DMS114 treated with DMSO at 0.1 percent for 48 hours (cell line): Measurements from ENCODE around the gene VAV3.
"Not testable (repeated sequence)": the region's sequence is repeated elsewhere in the genome, so short reads cannot be mapped to it uniquely, and the experiment has no call there.

Source experiments
- DNase-seq: peaks from one replicate; lab custom pipeline; 2025; ENCODE audit not compliant: unreplicated experiment; lab: John Stamatoyannopoulos, UW

VAV3 gene

GRCh38 chr1:107661158-107661557, 303.8 kb downstream of the VAV3 start:
- DNase-seq: no peak

DNA sequence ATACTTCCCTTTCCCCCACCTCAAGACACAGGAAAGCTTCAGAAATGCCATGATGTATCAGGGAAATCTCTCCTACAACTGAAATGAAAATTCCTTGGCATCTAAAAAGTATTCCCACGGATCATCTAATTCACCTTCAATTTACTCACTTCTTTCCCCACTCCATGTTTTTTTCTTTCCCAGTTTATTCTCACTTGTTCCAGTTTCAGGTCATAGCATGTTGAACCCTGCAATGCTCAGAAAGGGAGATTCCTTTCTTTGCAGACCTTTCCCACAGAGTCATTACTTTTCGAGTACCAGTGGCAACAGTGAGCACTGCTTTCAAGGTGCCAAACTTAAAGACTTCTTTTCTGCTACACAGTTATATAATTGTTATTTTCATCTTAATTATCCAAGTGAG, 305.0 kb downstream of the VAV3 start:
- DNase-seq: no peak

- DNase-seq: no peak
Measured at GRCh38 chr1:107657356-107657755, 307.6 kb downstream of the VAV3 start.

GRCh38 chr1:107653765-107654164, 311.2 kb downstream of the VAV3 start:
- no peak for DNase-seq

DNA sequence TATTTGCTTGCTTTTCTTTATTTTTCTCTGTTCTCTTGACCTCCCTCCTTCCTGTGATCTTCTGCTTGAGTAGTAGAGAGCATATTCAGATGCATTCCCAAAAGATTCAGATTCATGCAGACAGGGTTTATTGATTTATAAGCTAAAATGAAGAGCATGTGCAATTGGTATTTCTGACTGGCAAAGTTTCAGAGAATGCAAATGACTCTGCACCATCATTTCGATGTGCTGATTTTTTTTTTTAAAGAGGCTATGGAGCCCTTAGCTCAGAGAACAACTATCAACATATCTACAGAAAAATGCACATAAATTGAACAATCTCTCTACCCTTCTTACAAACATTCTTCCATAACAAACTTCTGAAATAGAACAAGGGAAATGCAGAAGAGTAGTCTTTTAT, 312.0 kb downstream of the VAV3 start:
- no peak for DNase-seq

- not testable (repeated sequence) for DNase-seq
Measured at GRCh38 chr1:107650825-107651224, 314.2 kb downstream of the VAV3 start.

DNA sequence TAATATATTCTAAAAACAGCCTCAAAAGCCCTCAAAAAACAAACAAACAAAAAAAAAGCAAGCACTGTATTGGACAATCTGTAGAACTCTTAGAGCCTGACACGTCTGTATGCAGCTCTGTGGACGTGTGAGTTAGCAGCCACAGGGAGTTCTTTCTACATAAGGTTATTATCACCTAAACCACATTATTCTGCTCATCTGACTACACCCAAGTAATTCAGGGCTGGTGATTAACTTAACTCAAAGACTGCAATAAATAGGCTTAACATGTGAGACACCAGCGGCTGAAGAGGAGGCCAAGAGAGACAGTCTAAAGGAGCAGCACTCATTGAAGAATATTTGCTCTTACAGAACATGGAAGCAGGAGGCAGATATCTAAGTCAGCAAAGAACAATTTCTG, 316.0 kb downstream of the VAV3 start:
- no peak for DNase-seq

DNA sequence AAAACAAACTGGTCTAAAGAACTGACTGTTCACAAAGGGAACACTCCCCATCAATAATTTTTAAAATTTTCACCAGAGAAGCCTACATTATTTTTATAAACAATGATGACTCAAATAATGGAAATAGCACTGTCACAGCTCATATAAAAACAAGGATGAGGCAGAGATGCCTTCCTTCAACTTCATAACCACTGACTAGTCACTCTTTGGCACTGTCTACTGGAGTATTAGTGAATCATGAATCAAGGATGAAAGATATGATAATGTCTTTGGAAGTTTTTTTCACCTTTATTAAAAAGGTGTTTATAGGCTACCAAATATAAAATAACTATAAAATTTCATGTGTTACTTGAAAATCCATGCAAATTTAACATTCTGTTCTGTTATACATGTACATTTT, 316.9 kb downstream of the VAV3 start:
- DNase-seq: no peak

DNA sequence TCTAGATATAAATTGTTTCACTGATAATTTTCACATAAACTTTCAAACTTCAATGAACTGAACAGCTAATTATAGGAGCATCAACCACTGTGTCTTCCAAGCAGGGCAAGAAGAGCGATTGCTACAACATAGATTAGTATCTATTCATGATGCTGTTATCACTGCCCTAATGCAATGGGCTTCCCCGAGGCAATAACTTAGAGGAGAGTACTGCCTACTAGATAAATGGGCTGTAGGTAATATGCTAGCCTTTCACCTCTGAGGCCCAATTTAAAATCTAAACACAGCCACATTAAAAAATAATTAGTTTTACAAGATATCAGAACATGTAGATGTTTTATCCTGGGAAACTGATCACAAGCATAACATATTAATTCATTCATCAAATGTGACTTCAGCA, 318.0 kb downstream of the VAV3 start:
- DNase-seq: no peak

DNA sequence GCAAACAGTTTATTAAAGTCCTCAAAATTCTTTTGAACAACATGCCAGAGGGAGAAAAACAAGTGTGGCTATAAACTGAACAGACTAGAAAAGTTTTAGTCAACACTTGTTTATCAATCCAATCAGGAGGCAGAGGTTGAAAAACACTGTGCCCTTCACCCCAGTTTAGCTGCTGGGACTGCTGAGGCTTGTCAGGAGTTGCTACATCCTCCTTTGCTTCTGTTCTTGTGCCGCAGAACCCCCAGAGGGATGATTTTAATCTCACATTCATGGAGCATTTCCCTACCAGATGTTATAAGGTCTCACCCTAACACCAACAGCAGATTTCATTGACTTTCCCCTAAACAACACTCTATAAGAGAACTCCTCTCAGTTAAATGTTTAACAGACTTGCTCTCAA, 321.2 kb downstream of the VAV3 start:
- DNase-seq: no peak

GRCh38 chr1:107640207-107640606, 324.8 kb downstream of the VAV3 start:
- no peak for DNase-seq

DNA sequence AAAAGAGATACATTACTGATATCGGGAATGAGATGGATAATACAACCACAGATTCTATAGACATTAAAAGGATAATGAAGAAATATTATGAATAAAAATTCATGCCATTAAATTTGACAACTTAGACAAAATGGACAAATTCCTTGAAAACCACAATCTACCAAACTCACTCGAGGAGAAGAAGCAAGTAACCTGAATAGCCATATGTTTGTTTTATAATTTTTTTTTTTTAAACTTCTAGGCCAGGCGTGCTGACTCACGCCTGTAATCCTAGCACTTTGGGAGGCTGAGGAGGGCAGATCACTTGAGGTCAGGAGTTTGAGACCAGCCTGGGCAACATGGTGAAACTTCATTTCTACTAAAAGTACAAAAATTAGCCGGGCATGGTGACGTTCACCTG, 327.9 kb downstream of the VAV3 start:
- no peak for DNase-seq

- no peak for DNase-seq
Measured at GRCh38 chr1:107633596-107633995, 331.4 kb downstream of the VAV3 start.

DNA sequence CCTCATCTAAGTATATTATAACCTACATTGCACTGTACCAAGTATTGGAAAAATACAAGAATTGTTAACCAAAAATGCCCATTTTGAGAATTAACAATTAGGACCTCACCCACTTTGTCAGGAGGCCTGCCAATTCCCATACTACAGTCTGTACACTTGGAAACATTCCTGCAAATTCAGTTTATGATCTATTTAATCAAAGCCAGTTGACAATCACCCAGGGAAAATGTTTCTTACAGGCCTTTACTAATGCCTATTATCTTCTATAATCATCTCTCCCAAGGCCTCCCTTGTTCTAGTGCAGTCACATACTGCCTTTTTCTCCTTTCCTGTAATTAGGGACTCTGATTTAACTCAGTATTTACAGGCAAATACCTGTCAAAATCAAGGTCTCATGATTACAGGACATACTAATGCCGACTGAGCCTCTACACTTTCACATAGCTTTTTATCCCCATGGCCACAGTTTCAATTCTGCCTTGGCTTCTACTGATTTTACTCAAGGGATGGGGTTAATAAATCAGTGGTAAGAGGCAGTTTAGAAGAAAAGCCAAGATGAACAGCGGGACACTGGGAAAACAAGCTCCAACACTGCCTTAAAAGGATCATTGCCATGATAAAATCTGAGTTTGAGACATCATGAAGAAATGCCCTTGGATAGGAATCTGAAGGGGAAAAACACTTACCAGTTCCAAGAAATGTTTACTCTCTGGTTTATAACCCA, 338.7 kb downstream of the VAV3 start:
- DNase-seq: no peak

GRCh38 chr1:107625405-107626029, 339.5 kb downstream of the VAV3 start:
- no peak for DNase-seq

DNA sequence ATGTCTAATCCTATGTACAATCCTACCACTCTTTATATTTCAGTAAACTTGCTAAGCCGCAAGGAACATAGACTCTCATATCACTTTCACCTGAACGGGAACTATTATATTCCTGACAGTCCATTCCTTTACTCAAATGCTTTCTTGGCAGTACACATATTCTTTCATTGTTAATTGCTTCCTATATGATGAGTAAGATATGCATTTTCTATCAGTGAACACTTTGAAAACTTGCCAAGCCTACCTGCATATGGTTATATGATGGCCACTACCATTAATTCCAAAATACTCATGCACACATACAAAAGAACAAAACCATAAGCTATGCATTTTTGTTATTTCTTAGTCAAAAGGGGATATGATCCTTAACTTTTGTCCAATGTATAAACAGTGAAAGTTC, 341.5 kb downstream of the VAV3 start:
- DNase-seq: no peak

- DNase-seq: no peak
Measured at GRCh38 chr1:107622966-107623365, 342.0 kb downstream of the VAV3 start.

- no peak for DNase-seq
Measured at GRCh38 chr1:107622535-107622934, 342.4 kb downstream of the VAV3 start.

DNA sequence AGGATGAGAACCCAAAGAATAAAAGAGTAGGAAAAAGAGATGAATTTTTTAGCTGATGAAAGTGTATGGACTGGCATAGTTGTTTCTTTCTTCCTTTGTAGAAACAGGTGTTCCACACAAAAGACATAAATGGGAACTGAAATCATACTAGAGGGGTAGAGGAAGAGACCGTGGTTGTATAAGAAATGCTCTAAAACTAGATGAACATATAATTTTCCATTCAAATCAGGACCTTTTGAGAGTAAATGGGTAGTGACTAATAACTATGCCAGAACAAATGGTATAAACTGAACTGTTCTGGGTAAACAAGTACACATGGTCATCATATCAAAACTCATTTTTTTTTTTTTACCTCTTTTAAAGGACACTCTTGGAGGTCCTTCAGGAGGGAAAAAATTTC, 344.2 kb downstream of the VAV3 start:
- DNase-seq: no peak

GRCh38 chr1:107618539-107618938, 346.4 kb downstream of the VAV3 start:
- no peak for DNase-seq

GRCh38 chr1:107617921-107618320, 347.1 kb downstream of the VAV3 start:
- DNase-seq: no peak

GRCh38 chr1:107617456-107617855, 347.5 kb downstream of the VAV3 start:
- DNase-seq: no peak

GRCh38 chr1:107609808-107610207, 355.2 kb downstream of the VAV3 start:
- no peak for DNase-seq
